ENCODE results near the gene IFNL1.
A peak's percentile ranks its signal among the peaks of the same experiment; 100 is the strongest.

IFNL1 gene

DNA sequence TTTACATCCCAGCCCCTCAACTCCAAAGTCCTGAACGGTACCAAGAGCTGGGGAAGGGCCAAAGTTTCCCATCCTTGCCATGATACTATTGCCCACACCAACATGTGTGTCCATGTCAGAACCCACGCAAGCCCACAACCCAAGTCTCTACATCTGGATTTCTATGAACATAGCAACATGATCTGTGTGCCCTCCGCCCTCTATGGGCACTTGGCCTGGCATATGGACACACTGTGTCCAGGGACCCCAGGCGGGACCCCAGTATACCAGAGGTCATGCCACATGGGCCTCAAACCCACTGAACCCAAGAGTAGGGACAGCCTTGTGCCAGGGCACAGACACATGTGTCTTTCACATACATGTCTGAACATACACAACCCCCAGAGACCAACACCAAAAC is 22.5 kb downstream of the IFNL1 start:
- TF ChIP-seq POLR2AphosphoS5 (IDR thresholded peaks at IDR 0.05; ENCODE audit: low read depth, low read length), result no peak
- TF ChIP-seq POLR2A (IDR thresholded peaks at IDR 0.05; ENCODE audit: low read depth, low read length), result no peak
- TF ChIP-seq POU2F2 (IDR thresholded peaks at IDR 0.05; ENCODE audit: low read depth, low read length), result no peak
- no peak for TF ChIP-seq SPI1 (IDR thresholded peaks at IDR 0.05; ENCODE audit: low read depth, low read length)
- no peak for TF ChIP-seq PAX5 (IDR thresholded peaks at IDR 0.05; ENCODE audit: insufficient read depth, low read length, severe bottlenecking)
- DNase-seq (ENCODE audit: insufficient read length, low spot score), result no peak
- no peak for FAIRE-seq

DNA sequence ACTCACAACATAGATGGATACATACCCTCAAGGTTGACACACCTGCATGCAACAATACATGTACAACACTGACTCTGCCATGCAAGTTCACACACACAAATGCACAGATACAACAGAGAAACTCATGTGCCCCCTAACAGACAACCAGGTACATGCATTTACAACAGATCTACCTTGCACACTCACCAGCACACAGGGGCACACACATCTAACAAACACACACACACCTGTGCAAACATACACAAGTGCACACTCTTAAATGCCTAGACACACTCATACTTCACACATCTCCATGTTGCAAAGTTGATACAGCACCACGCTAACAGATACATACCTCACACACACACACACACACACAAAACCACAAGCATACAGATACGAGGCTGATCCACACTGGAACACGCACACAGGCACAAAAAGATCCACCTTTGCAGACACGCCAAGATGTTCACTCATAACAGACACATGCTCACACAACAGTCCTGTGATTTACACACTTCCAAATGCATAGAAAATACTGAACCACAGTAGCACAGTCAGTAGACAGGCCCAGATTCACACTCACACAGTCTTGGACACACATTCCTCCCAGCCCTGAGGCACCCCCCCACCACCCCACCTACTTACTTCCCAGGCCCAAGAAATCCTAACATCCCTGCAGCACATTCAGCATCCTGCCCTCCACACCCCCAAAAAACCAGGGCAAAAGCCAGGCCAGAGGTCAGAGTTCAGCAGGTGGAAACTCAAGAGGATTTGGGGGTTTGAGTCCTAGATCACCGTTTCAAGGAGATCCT is 23.1 kb downstream of the IFNL1 start:
- FAIRE-seq (peak; percentile 83), DNase-seq (ENCODE audit: insufficient read length, low spot score) (no peak)
- TF ChIP-seq POU2F2 (IDR thresholded peaks at IDR 0.05; ENCODE audit: low read depth, low read length) (no peak), TAF1 (IDR thresholded peaks at IDR 0.05; ENCODE audit: low read depth, low read length) (no peak), POLR2A (IDR thresholded peaks at IDR 0.05; ENCODE audit: low read depth, low read length) (no peak), SPI1 (IDR thresholded peaks at IDR 0.05; ENCODE audit: low read depth, low read length) (no peak), POLR2AphosphoS5 (IDR thresholded peaks at IDR 0.05; ENCODE audit: low read depth, low read length) (no peak), PAX5 (IDR thresholded peaks at IDR 0.05; ENCODE audit: insufficient read depth, low read length, severe bottlenecking) (no peak)

DNA sequence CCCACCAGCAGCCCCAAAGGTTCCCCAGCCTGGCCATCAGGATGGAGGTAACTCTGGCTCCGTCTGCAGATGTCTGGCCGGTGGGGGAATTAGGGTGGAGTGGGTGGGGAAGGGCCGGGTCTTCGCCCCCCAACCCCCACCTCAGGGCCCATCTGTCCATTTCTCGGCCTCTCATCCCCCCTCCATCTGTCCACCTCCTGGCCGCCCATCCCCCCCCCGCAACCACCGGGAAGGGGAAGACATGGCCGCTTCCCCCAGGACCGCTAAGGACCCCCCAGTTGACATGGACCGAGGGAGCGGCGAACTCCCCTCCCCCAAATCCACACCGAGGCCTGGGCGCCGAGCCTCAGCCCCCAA is 23.7 kb downstream of the IFNL1 start:
- TF ChIP-seq POU2F2 (IDR thresholded peaks at IDR 0.05; ENCODE audit: low read depth, low read length) (no peak), TAF1 (IDR thresholded peaks at IDR 0.05; ENCODE audit: low read depth, low read length) (no peak), POLR2AphosphoS5 (IDR thresholded peaks at IDR 0.05; ENCODE audit: low read depth, low read length) (no peak), POLR2A (IDR thresholded peaks at IDR 0.05; ENCODE audit: low read depth, low read length) (no peak), PAX5 (IDR thresholded peaks at IDR 0.05; ENCODE audit: insufficient read depth, low read length, severe bottlenecking) (no peak), SPI1 (IDR thresholded peaks at IDR 0.05; ENCODE audit: low read depth, low read length) (no peak)
- DNase-seq (ENCODE audit: insufficient read length, low spot score) (no peak), FAIRE-seq (no peak)

DNA sequence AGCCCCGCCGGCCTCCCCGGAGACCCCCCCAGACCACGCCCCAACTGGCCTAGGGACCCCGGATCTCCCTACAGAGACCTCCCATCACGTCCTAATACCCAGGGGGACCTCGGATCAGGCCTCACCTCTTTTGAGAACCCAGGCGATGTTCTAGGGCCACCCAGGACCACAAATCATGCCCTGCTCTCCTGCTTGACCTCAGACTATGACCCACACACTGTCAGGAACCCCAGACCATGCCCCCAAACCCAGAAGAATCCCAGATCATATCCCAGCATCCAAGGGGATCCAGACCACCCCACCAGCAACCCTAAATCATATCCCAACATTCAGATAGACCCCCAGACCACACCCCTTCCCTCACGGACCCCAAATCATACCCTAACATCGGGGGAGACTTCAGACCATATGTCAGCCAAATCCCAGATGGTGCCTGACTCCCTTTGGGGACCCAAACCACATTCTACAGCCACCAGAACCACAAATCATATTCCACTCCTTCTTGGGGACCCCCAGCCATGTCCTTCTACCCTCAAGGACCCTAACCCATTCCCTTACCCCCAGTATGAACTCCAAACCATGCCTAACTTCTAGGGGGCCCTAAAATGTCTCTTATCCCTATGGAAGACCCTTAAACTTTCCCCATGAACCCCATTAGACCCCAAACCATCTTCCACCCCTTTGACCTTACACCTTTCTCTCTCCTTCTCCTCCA is 25.1 kb downstream of the IFNL1 start:
- DNase-seq (ENCODE audit: insufficient read length, low spot score) (no peak), FAIRE-seq (no peak)
- no peak for TF ChIP-seq POU2F2 (IDR thresholded peaks at IDR 0.05; ENCODE audit: low read depth, low read length)
- TF ChIP-seq POLR2AphosphoS5 (IDR thresholded peaks at IDR 0.05; ENCODE audit: low read depth, low read length), result no peak
- TF ChIP-seq PAX5 (IDR thresholded peaks at IDR 0.05; ENCODE audit: insufficient read depth, low read length, severe bottlenecking), result no peak
- TF ChIP-seq SPI1 (IDR thresholded peaks at IDR 0.05; ENCODE audit: low read depth, low read length), result no peak
- no peak for TF ChIP-seq POLR2A (IDR thresholded peaks at IDR 0.05; ENCODE audit: low read depth, low read length)

DNA sequence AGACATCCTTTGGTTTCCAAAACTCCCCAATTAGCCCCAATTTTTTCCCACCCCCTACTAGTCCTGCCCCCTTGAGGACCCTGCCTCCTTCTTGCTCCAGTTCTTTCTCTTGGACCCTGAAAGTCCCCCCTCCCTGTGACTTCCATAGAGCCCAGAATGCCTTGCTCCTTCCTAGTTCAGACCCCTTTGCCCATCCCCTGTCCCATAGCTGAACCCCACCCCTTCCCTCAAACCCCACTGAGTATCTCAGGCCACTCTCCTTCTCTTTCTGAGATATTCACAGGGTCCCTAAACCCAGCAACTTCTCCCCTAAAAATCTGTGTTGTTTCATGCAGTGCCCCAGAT is 25.6 kb downstream of the IFNL1 start:
- TF ChIP-seq PAX5 (IDR thresholded peaks at IDR 0.05; ENCODE audit: insufficient read depth, low read length, severe bottlenecking) (no peak), POLR2AphosphoS5 (IDR thresholded peaks at IDR 0.05; ENCODE audit: low read depth, low read length) (no peak), SPI1 (IDR thresholded peaks at IDR 0.05; ENCODE audit: low read depth, low read length) (no peak), TAF1 (IDR thresholded peaks at IDR 0.05; ENCODE audit: low read depth, low read length) (no peak), POU2F2 (IDR thresholded peaks at IDR 0.05; ENCODE audit: low read depth, low read length) (no peak), POLR2A (IDR thresholded peaks at IDR 0.05; ENCODE audit: low read depth, low read length) (no peak)
- DNase-seq (ENCODE audit: insufficient read length, low spot score), result no peak
- FAIRE-seq, result no peak

DNA sequence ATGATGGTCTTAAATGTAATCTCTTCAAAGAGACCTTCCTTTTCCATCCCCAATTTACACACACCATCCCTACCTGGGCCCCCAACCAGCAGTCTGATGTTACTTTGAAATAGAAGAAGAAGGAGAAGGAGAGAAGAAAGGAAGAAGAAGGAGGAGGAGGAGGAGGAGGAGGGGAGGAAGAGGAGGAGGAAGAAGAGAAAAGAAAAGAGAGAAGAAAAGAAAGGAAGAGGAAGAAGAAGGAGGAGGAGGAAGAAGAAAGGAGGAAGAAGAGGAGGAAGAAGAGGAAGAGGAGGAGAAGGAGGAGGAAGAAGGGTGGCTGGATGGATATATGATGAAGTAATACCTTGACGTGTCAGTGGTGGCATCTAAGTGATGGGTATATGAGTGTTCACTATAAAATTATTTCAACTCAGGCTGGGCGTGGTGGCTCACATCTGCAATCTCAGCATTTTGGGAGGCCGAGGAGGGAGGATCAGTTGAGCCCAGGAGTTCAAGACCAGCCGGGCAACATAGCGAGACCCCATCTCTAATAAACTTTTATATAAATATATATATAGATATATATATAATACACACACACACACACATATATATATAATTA is 28.1 kb downstream of the IFNL1 start:
- DNase-seq (ENCODE audit: insufficient read length, low spot score) (no peak), FAIRE-seq (no peak)
- no peak for TF ChIP-seq POLR2AphosphoS5 (IDR thresholded peaks at IDR 0.05; ENCODE audit: low read depth, low read length)
- TF ChIP-seq POLR2A (IDR thresholded peaks at IDR 0.05; ENCODE audit: low read depth, low read length), result no peak
- no peak for TF ChIP-seq TAF1 (IDR thresholded peaks at IDR 0.05; ENCODE audit: low read depth, low read length)
- no peak for TF ChIP-seq SPI1 (IDR thresholded peaks at IDR 0.05; ENCODE audit: low read depth, low read length)
- TF ChIP-seq PAX5 (IDR thresholded peaks at IDR 0.05; ENCODE audit: insufficient read depth, low read length, severe bottlenecking), result no peak
- no peak for TF ChIP-seq POU2F2 (IDR thresholded peaks at IDR 0.05; ENCODE audit: low read depth, low read length)

DNA sequence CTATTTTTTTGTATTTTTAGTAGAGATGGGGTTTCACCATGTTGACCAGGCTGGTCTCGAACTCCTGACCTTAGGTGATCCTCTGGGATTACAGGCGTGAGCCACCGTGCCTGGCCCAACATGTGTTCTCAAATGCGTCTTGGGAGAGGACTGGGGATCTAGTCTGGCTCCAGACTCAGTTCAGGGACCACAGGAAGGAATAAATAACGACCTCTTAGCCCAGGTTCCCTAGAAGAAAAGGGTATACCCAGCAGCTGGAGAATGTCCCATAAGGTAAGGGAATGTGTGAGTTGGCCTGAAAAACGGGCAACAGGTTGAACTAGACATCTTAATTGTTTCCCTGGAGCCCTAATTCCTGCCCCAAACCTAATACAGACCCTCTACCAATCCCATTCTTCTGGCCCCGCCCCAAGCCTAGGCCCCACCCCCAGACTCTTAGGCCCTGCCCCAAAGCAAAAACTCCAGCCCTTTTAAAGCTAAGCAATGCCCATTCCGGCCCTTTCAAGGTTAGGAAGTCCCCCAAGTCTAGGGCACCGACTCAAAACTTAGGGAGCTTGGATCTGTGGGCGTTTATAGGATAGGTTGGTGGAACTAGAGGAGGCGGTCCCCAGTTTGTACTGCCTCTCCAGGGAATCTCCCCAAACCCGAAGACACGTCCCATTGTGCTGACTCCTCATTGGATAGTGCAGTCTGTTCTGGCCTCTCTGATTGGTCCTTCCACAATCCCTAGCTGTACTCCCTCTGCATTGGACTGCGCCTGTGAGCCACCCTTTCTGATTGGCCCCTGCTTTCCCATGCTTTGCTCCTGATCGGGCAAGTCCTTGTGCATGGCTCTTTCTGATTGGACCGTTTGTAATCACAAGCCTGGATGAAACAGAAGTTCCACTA is 29.8 kb downstream of the IFNL1 start:
- DNase-seq (ENCODE audit: insufficient read length, low spot score), result no peak
- TF ChIP-seq POU2F2 (IDR thresholded peaks at IDR 0.05; ENCODE audit: low read depth, low read length), result no peak
- no peak for TF ChIP-seq POLR2AphosphoS5 (IDR thresholded peaks at IDR 0.05; ENCODE audit: low read depth, low read length)
- TF ChIP-seq PAX5 (IDR thresholded peaks at IDR 0.05; ENCODE audit: insufficient read depth, low read length, severe bottlenecking), result no peak
- TF ChIP-seq SPI1 (IDR thresholded peaks at IDR 0.05; ENCODE audit: low read depth, low read length), result no peak
- no peak for TF ChIP-seq POLR2A (IDR thresholded peaks at IDR 0.05; ENCODE audit: low read depth, low read length)
- no peak for TF ChIP-seq TAF1 (IDR thresholded peaks at IDR 0.05; ENCODE audit: low read depth, low read length)
- FAIRE-seq, result no peak

DNA sequence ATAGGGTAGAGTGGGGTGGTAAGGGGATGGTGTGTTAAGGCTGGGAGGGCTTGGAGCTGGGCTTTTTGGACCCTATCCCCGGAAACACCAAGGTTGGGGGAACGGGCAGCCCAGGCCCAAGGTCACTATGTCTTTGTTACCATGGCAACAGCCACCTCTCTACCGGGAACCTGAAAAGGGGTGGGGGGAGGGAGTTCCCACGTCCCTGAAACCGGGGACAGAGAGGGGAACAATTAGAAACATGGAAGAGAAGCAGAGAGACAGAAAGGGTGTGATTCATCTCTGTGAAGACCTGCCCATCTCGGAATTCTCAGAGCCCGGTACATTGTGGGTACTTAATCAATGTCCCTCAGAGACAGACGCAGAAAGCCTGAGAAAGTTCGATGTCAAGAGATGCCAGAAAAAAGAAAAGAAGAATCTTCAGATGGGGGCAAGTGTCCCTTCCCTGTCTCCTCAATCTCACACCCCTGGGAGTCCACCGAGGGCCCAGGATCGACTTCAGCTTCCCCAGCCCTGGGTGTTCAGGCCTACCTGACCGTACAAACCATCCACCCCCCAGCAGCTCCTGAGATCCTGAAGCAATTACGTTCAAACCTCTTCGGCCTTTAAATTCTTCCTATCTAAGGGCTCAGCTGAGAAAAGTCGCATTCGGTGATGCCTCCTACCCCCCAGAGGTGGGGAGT is 31.3 kb downstream of the IFNL1 start:
- FAIRE-seq (no peak), DNase-seq (ENCODE audit: insufficient read length, low spot score) (no peak)
- no peak for TF ChIP-seq PAX5 (IDR thresholded peaks at IDR 0.05; ENCODE audit: insufficient read depth, low read length, severe bottlenecking)
- TF ChIP-seq POU2F2 (IDR thresholded peaks at IDR 0.05; ENCODE audit: low read depth, low read length), result no peak
- TF ChIP-seq SPI1 (IDR thresholded peaks at IDR 0.05; ENCODE audit: low read depth, low read length), result no peak
- TF ChIP-seq POLR2A (IDR thresholded peaks at IDR 0.05; ENCODE audit: low read depth, low read length), result no peak
- no peak for TF ChIP-seq TAF1 (IDR thresholded peaks at IDR 0.05; ENCODE audit: low read depth, low read length)
- no peak for TF ChIP-seq POLR2AphosphoS5 (IDR thresholded peaks at IDR 0.05; ENCODE audit: low read depth, low read length)

Data from GM12891 (cell line).